KMS-11 (cell line): ENCODE data around the gene RPL3.

Source experiments
- H2AFZ ChIP-seq: fragments of 200-600 bp; sonication (generic); 2 replicates; pipeline ENCODE4 v1.6.1; 2016; ENCODE audit warnings: antibody characterized with exemption, mixed run types, low read depth
- H3K27ac ChIP-seq: fragments of 200-600 bp; sonication (generic); 2 replicates; pipeline ENCODE4 v1.6.1; 2016; ENCODE audit warnings: mild to moderate bottlenecking, mixed run types
- H3K27me3 ChIP-seq: fragments of 200-600 bp; sonication (generic); 2 replicates; pipeline ENCODE4 v1.6.1; 2017; ENCODE audit warnings: mild to moderate bottlenecking, low read depth, mixed run types, moderate library complexity; ENCODE audit not compliant: insufficient read depth
- H3K36me3 ChIP-seq: fragments of 200-600 bp; sonication (generic); 2 replicates; pipeline ENCODE4 v1.6.1; 2017; ENCODE audit warnings: mild to moderate bottlenecking, mixed run types; ENCODE audit not compliant: insufficient read depth
- H3K4me1 ChIP-seq: fragments of 200-600 bp; sonication (generic); 2 replicates; pipeline ENCODE4 v1.6.1; 2016; ENCODE audit warnings: mild to moderate bottlenecking, low read depth, mixed run types; ENCODE audit not compliant: poor library complexity, severe bottlenecking
- H3K4me2 ChIP-seq: fragments of 200-600 bp; sonication (generic); 2 replicates; pipeline ENCODE4 v1.7.0; 2016; ENCODE audit warnings: mild to moderate bottlenecking, mixed run types
- H3K4me3 ChIP-seq: fragments of 200-600 bp; sonication (generic); IDR thresholded peaks from 2 replicates; pipeline ENCODE4 v1.6.1; 2017; ENCODE audit warnings: low read depth, low read length, mixed read lengths; ENCODE audit not compliant: insufficient read depth
- H3K79me2 ChIP-seq: fragments of 200-600 bp; sonication (generic); 2 replicates; pipeline ENCODE4 v1.6.1; 2016; ENCODE audit warnings: low read depth, mixed run types; ENCODE audit not compliant: insufficient read depth
- H3K9ac ChIP-seq: fragments of 200-600 bp; sonication (generic); 2 replicates; pipeline ENCODE4 v1.6.1; 2016; ENCODE audit warnings: mild to moderate bottlenecking, mixed run types
- H4K20me1 ChIP-seq: fragments of 200-600 bp; sonication (generic); 2 replicates; pipeline ENCODE4 v1.6.1; 2016; ENCODE audit warnings: mild to moderate bottlenecking, mixed run types; ENCODE audit not compliant: insufficient read depth
- TF ChIP-seq, protein P1 (sequence below): fragments of 200-600 bp; sonication (generic); conservative IDR thresholded peaks from 2 replicates; pipeline ENCODE4 v1.6.1; 2017; ENCODE audit warnings: low read depth, mild to moderate bottlenecking, antibody characterized with exemption, low read length, moderate library complexity, mixed read lengths

Gene RPL3

DNA sequence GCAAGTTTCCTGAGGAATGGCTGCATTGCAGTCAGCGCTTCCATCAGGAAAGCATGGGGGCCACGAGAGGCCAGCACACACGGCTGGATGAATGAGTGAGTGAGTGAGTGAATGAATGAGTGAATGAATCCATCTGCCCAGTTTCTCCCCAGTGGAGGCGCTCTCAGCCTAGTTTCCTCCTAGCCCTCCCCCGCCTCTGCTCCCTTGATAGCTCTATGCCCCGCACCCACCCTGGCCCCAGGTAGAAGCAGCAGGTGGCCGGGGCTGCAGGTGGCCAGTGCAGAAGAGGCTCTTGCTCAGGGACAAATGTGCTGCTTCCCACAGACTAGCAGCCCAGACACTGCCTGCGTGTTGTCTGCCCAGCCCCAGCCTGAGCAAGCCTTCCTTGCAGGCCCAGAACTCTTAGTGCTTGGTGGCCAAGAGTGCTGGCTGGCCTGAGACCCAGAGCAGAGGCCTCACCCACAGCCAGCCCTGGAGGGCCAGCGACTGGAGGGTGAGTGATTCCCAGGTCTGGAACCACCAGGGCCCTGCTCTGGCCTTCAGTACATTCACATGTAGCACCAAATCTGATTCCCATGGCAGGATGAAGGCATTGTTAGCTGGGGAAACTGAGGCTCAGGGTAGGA, 43.5 kb downstream of the RPL3 start:
- Histone ChIP-seq H3K27me3 (peaks cover 39% of the 10 kb centered on the region), H3K27ac (no peak overlapping the region), H3K4me3 (no peak overlapping the region), H3K79me2 (no peaks in the 10 kb centered on the region), H3K4me2 (no peak overlapping the region), H2AFZ (no peak overlapping the region), H3K9ac (no peak overlapping the region), H3K36me3 (no peaks in the 10 kb centered on the region), H4K20me1 (no peaks in the 10 kb centered on the region), H3K4me1 (no peaks in the 10 kb centered on the region)
- TF ChIP-seq, protein P1, sequence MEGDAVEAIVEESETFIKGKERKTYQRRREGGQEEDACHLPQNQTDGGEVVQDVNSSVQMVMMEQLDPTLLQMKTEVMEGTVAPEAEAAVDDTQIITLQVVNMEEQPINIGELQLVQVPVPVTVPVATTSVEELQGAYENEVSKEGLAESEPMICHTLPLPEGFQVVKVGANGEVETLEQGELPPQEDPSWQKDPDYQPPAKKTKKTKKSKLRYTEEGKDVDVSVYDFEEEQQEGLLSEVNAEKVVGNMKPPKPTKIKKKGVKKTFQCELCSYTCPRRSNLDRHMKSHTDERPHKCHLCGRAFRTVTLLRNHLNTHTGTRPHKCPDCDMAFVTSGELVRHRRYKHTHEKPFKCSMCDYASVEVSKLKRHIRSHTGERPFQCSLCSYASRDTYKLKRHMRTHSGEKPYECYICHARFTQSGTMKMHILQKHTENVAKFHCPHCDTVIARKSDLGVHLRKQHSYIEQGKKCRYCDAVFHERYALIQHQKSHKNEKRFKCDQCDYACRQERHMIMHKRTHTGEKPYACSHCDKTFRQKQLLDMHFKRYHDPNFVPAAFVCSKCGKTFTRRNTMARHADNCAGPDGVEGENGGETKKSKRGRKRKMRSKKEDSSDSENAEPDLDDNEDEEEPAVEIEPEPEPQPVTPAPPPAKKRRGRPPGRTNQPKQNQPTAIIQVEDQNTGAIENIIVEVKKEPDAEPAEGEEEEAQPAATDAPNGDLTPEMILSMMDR, result no peak

DNA sequence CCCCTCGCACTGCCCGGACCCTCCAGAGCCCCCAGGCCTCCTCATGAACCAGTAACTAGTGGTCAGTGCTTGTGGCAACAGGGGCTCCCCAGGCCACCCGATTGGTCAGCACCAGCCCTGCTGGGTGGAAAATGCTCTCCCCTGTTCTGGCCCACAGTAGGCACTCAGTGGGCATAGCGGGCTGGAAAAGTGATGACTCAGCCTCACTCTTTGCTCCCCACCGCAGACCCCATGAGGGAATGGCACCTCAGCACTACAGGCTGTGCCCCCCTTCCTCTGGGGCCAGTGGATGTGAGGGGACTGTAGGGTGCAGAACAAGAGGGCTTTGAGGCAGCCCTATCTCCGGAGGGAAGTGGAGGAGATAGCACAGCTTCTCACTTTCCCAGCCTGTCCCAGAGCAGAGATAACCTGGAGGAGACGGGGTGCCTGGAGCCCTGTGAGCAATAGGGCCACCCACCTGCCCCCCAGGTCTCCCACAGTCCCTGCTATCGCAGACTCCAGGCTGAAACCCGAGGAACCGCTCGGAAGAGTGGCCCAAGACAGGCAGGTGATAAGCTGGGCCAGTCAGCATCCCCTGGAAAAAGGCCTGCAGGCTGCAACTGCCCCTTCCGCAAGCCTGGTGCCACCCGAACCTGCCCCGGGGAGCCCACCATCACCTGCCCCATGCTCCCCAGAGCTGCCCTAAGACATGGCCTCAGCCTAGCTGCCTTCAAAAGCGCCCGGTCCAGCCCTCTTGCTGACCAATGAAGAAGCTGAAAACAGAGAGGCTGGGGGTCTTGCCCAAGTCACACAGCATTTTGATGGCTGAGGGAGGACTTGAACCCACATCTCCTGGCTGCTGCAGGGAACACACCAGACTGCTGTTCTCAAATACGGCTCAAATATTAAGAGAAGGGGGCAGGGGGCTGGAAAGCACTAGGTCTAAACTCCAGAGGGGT, 45.2 kb downstream of the RPL3 start:
- no peak overlapping the region for H3K4me2 ChIP-seq

DNA sequence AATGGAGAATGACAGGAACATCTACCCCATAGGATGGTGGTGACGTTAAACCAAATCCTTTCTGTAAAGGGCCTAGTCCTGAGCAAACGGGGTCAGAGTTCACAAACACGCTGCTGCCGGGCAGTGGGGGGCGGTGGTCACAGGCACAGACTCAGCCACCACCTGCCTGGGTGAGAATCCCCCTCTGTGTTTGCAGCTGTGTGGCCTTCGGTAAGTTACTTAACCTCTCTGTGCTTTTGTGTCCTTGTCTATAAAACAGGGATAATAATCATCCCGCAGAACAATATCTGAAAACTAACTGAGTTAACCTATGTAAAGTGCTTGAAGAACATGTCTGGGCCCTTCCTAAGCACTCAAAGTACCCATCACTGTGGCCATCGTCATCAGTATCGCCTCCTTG, 48.6 kb downstream of the RPL3 start:
- H3K27ac ChIP-seq, result no peak overlapping the region
- no peak overlapping the region for H2AFZ ChIP-seq
- H3K9ac ChIP-seq, result no peak overlapping the region
- H3K27me3 ChIP-seq, result peaks cover 22% of the 10 kb centered on the region; the same call in 1 of the 2 replicates
- no peaks in the 10 kb centered on the region for H3K4me1 ChIP-seq
- H3K4me3 ChIP-seq, result no peak overlapping the region
- H4K20me1 ChIP-seq, result no peaks in the 10 kb centered on the region
- no peak overlapping the region for H3K4me2 ChIP-seq
- H3K36me3 ChIP-seq, result no peaks in the 10 kb centered on the region
- H3K79me2 ChIP-seq, result no peaks in the 10 kb centered on the region
- TF ChIP-seq, protein P1, result no peak

More for the DNA sequence above, 45.2 kb downstream of the RPL3 start:
- no peak overlapping the region for H3K9ac ChIP-seq
- TF ChIP-seq, protein P1, result no peak
- peaks cover 31% of the 10 kb centered on the region for H3K27me3 ChIP-seq
- H4K20me1 ChIP-seq, result no peaks in the 10 kb centered on the region
- H3K4me3 ChIP-seq, result no peak overlapping the region
- H2AFZ ChIP-seq, result no peak overlapping the region
- H3K36me3 ChIP-seq, result no peaks in the 10 kb centered on the region
- no peaks in the 10 kb centered on the region for H3K4me1 ChIP-seq
- no peaks in the 10 kb centered on the region for H3K79me2 ChIP-seq
- no peak overlapping the region for H3K27ac ChIP-seq

DNA sequence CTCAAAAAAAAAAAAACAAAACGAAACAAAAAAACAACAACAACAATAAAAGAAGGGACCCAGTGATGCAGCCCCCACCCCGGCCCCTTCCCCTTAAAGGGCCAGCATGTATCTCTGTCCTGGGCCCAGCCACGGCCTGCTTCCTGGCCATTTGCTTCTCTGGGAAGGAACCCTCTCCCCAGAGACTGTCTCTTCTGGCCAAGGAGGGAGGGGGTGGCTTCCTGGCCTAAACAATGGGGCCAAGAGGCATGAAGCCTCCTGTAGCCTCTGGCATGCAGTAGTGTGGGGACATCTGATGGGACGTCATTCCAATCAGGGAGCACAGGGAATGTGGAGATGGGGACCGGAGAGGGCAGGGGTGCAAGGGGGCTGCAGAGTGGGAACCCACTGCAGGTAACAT, 49.1 kb downstream of the RPL3 start:
- TF ChIP-seq, protein P1, result no peak
- H3K27me3 ChIP-seq, result peaks cover 23% of the 10 kb centered on the region; the same call in 1 of the 2 replicates
- no peak overlapping the region for H3K4me2 ChIP-seq
- H3K27ac ChIP-seq, result no peak overlapping the region
- no peaks in the 10 kb centered on the region for H3K79me2 ChIP-seq
- no peaks in the 10 kb centered on the region for H3K36me3 ChIP-seq
- no peaks in the 10 kb centered on the region for H4K20me1 ChIP-seq
- no peak overlapping the region for H3K4me3 ChIP-seq
- no peaks in the 10 kb centered on the region for H3K4me1 ChIP-seq
- no peak overlapping the region for H3K9ac ChIP-seq
- no peak overlapping the region for H2AFZ ChIP-seq
